ENCODE data around the gene NANOS3.

Gene NANOS3

DNA sequence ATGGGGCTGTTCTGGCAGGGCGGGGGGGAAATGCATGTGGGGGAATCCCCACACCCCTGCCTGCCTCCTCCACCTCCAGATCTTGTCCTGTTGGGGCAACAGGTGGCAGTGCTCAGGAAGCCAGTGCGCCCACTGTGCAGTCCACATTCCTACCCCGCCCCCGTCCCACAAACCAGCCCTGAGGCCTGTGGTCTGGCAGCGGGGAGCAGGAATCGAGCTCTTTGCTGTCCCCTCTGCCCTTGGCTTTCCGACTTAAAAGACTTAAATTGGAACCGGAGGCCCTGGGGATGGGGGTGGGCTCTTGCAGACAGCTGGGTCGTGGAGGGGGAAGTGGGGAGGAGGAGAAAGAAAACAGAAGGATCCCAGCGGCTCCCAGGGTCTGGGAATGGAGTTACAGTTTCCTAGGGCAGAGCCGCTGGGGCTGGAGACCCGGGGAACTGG lies 4.3 kb downstream of the NANOS3 start:
- no peak overlapping the region for H3K4me3 ChIP-seq (ENCODE audit: low read depth, low read length)
- no peak for TF ChIP-seq CTCF (IDR thresholded peaks at IDR 0.05; ENCODE audit: low read depth, low read length)

GRCh38 chr19:13881692-13882418 lies 4.9 kb downstream of the NANOS3 start:
- TF ChIP-seq CTCF (IDR thresholded peaks at IDR 0.05; ENCODE audit: low read depth, low read length), result no peak
- no peak overlapping the region for H3K4me3 ChIP-seq (ENCODE audit: low read depth, low read length)

DNA sequence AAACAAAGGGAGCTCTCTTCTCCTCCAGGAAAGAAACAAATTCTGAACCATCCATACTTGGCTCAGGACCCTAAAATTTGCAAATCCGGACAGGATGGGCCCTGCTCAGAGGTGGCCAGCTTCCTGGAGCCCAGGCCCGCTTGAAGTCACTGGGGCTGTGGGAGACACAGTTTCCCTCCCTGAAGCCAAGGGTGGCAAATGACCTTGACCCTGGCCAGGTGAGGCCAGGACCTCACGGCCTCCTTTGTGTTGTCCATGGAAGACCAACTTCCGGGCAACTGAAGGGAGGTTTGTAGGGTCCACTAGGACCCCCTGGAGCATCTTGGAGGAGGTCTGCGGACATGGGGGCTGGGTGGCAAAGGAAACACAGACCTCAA lies 5.5 kb downstream of the NANOS3 start:
- TF ChIP-seq CTCF (IDR thresholded peaks at IDR 0.05; ENCODE audit: low read depth, low read length), result no peak
- H3K4me3 ChIP-seq (ENCODE audit: low read depth, low read length), result no peak overlapping the region

- H3K4me3 ChIP-seq (ENCODE audit: low read depth, low read length), result no peak overlapping the region
- TF ChIP-seq CTCF (IDR thresholded peaks at IDR 0.05; ENCODE audit: low read depth, low read length), result no peak
Measured at GRCh38 chr19:13882836-13883235, 5.9 kb downstream of the NANOS3 start.

DNA sequence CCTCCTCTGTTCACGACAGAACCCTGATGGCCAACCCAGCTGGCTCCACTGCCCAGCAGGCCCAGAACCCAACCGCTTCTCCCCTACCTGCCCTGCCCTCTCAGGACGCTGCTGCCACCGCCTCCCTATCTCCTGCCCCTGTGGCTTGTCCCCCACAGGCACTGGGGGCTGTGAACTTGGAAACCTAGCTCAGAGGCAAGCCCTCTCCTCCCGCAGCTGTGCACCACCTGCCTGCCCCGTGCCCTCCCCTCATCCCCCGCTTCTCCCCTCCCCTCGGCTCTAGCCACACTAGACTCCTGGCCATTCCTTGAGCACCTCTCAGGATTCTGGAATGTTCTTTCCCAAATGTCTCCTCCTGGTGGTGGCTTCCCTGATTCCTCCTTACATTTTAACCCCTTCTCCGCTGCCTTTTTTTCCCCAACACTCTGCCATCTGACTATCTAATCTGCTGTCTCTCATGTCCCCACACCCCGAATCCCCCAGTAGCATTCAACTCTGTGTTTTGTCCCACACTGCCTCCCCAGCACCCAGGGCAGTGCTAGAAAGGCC lies 6.7 kb downstream of the NANOS3 start:
- no peak overlapping the region for H3K4me3 ChIP-seq (ENCODE audit: low read depth, low read length)
- TF ChIP-seq CTCF (IDR thresholded peaks at IDR 0.05; ENCODE audit: low read depth, low read length), result no peak

- TF ChIP-seq CTCF (IDR thresholded peaks at IDR 0.05; ENCODE audit: low read depth, low read length), result no peak
- H3K4me3 ChIP-seq (ENCODE audit: low read depth, low read length), result no peak overlapping the region
Measured at GRCh38 chr19:13884726-13885591, 8.0 kb downstream of the NANOS3 start.
